NB4 (cell line): Measurements from ENCODE around the gene NRG3.

Experiments used
- POLR2A ChIP-seq: IDR thresholded peaks from 2 replicates; pipeline ENCODE4 v1.6.1; 2011; ENCODE audit warnings: mild to moderate bottlenecking; ENCODE audit not compliant: insufficient read length; ENCODE audit errors: extremely low read depth
- TF ChIP-seq, protein P1 (sequence below): IDR thresholded peaks from one replicate; pipeline ENCODE4 v1.5.1; 2012; ENCODE audit warnings: low read depth, low read length
- TF ChIP-seq, protein P2 (sequence below): IDR thresholded peaks from 2 replicates; pipeline ENCODE4 v1.6.1; 2011; ENCODE audit warnings: low read depth, low read length

- TF ChIP-seq, protein P1, sequence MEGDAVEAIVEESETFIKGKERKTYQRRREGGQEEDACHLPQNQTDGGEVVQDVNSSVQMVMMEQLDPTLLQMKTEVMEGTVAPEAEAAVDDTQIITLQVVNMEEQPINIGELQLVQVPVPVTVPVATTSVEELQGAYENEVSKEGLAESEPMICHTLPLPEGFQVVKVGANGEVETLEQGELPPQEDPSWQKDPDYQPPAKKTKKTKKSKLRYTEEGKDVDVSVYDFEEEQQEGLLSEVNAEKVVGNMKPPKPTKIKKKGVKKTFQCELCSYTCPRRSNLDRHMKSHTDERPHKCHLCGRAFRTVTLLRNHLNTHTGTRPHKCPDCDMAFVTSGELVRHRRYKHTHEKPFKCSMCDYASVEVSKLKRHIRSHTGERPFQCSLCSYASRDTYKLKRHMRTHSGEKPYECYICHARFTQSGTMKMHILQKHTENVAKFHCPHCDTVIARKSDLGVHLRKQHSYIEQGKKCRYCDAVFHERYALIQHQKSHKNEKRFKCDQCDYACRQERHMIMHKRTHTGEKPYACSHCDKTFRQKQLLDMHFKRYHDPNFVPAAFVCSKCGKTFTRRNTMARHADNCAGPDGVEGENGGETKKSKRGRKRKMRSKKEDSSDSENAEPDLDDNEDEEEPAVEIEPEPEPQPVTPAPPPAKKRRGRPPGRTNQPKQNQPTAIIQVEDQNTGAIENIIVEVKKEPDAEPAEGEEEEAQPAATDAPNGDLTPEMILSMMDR = no peak
- TF ChIP-seq POLR2A = no peak
- TF ChIP-seq, protein P2, sequence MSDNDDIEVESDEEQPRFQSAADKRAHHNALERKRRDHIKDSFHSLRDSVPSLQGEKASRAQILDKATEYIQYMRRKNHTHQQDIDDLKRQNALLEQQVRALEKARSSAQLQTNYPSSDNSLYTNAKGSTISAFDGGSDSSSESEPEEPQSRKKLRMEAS = no peak
These were observed 1067.5 kb downstream of the NRG3 start for GRCh38 chr10:82942286-82943099.
